SK-MEL-5 (cell line): ENCODE data around the gene PRLR. TPM values are rescaled to one million over a fixed set of nuclear protein-coding genes. Genes with fewer than 3 reads are reported as not detected.

Experiments used
- DNase-seq: peaks from one replicate; pipeline ENCODE4 v3.0.0-alpha.2; 2016; ENCODE audit warnings: low read depth, low spot score
- in situ Hi-C: cut with HindIII; loops from 2 replicates; pipeline ENCODE4 v1.10.0; 2016; ENCODE audit warnings: low sequenced_read_pairs, high pct_unique_total_duplicates, low pct_unique_long_range_greater_than_20kb
- total RNA-seq: library from RNA; depleted of rRNA; stranded (reverse); fragments of >200 nt; shearing (Covaris generic); gene quantifications from 2 replicates; pipeline ENCODE4 v1.2.3, GENCODE V29; 2014; rRNA removed

Gene PRLR
- total RNA-seq, 1 experiment from 2014 or later: 21.4 TPM

DNA sequence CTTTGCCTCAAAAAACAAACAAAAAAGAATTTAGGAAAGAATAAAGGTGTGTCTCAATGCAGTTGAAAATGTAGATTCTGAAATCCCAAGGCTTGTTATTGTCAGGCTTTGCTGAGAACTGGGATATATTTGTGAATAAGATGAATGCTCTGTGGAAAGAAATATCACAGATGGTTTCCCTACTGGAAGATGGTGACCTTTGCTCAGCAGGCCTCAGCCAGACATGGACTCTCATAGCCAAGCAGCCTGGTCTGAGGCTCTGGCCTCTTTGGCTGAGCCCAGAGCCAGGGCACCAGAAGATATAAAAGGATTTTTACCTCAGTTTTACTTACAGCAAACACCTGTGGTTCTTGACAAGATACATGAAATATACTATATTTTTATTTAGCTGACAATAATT, 219.6 kb downstream of the PRLR start:
- no peak for DNase-seq
- in situ Hi-C loops: no loop called here

DNA sequence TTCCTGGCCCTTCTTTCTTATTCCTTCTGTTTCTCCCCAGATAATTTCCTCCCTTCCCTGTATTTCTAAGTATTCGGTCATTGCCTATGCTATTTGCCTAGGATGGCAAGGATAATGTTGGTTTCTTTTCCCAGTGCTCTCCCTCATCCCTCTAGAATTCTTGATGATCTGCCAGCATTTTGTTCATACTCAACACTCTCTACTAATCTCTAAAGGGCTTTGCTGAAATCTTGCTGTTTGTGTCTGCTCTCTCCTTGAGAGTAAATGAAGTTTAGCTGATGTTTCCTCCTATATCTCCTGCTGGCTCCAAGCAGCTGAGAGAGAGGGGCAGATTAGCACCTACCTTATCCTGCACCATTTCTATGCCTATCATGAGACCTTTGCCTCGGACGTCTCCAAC, 220.6 kb downstream of the PRLR start:
- in situ Hi-C loops: no loop called here
- no peak for DNase-seq

DNA sequence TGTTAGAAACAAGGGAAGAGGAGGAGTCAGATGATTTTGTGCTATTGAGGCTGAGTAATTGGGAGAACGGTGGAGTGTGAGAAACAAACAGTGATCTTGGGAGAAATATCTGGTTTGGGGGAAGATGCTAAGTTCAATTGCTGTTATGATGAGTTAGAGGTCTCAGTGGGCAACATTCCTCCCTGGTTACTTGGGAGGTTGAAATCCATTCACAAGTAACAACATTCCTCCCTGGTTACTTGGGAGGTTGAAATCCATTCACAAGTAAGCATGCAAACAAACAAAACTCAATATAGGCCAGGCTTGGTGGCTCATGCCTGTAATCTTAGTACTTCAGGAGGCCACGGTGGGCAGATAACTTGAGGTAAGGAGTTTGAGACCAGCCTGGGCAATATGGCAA, 221.3 kb downstream of the PRLR start:
- in situ Hi-C loops: no loop called here
- no peak for DNase-seq

DNA sequence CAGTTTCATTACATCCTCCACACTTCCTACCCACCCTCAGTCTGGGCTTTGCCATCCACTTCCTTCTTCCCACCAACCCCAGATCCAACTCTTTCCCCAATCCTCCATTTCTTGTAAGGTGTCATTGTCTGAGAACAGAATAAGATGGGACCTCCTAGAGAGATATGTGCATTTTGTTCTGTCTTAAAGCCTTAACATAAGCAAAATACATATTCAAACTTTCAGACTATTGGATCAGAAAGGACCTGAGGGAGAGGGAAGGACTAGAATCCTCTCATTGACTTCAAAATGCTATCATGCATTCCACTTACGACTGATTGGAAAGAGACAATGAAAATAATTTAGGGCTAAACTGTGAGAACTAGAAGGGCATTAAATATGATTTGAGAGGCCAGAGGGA, 225.5 kb downstream of the PRLR start:
- in situ Hi-C loops: no loop called here
- no peak for DNase-seq

DNA sequence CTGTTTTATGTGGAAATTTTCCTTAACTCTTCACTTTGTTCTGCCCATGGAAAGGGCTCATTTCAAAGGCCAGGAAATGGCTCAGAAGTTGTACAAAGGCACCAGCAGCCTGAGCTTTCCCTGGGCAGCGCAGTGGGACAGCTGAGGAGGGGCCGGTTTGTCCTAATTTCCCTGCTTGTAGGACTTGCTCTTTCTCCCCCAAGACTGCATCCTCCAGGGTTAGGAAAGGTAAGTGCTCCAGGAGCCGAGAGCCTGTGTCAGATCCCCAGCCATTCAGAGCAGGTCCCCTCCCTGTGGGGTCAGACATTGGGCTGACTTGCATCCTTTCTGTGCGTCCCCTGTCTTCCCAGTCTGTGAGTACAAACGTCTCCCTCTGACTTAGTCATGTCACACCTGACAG, 226.1 kb downstream of the PRLR start:
- no peak for DNase-seq
- in situ Hi-C loops: no loop called here

DNA sequence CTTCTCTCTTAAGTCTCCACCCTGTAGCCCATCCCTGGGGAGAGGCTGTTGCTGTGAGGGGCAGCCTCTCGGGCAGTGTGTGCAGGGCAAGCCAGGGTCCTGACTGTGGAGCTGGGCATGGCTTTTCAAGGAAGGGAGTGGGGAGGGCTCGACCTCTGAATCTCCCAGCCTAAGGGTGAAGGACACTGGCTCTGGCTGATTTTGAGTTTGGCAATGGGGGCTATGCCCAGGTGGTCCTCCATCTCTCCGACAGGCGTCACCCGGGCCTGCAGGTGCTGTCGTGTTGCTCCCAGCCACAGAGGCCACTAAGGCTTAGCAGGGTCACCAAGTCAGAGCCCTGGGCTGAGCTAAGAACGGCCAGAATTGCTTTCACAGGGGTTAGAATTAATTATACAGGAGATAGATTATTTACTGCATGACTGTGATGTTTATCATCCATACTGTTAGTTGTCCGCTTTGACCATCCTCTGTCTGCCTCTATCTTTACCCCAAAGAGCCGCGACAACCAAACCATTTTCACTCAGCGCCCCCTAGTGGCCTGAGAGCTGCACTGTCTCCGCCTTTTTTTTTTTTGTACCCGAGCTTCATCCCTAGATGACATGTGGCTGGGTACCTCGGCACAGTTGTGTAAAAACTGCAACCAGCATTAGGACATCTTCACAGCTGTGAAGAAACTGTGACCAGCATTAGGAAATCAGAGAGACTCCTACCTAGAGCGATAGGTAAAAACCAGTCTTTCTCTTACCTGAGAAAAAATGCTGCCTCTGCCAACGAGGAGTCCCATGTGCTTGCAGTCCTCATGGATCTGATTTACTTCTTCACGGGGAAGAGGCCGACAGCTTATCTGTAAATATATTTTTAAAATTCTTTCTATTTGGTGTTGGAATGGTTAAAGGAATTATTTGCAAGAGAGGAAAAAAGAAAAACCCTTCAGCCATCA, 227.0 kb downstream of the PRLR start:
- DNase-seq: peak; percentile 86
- in situ Hi-C loops: no loop called here

DNA sequence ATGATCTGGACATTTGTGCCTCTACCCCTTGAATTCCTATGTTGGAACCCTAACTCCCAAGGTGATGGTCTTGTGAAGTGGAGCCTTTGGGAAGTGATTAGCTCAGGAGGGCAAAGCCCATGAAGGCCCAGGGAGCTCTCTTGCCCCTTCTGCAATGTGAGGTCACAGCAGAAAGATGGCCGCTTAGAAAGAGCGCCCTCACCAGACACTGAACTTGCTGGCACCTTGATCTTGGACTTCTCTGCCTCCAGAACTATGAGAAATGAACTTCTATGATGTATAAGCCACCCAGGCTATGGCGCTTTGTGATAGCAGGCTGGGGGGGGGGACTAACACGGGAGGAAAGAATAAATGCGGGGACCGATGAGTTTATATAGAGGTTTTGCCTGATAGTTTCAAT, 227.8 kb downstream of the PRLR start:
- in situ Hi-C loops: no loop called here
- peak; percentile 23 for DNase-seq

DNA sequence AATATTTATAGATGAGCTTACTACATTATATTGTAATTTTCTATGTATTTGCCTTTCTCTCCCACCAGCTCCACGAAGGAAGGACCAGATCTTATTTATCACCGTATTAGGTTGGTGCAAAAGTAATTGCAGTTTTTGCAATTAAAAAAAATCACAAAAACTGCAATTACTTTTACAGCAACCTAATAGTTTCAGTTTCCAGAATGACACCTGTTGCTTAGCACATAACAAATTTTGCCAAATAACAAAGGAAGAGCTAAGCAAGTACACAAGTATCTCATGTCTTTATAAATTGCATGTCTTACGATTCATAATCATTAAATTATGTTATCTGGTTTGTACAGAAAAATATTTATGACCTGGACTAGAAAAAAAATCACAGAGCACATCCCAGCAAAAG, 228.4 kb downstream of the PRLR start:
- in situ Hi-C loops: no loop called here
- DNase-seq: no peak

Other genes starting within 250 kb of the PRLR start
- not detected in 2 replicates for gene AGXT2, start 182.5 kb downstream of the PRLR start, total RNA-seq